Neural cell (in vitro differentiated cells): ENCODE measurements around the gene LAG3.
"Not testable (repeated sequence)": the region's sequence is repeated elsewhere in the genome, so short reads cannot be mapped to it uniquely, and the experiment has no call there.

ENCODE experiments used
- EP300 ChIP-seq: fragments of 450-650 bp; conservative IDR thresholded peaks from 2 replicates; pipeline ENCODE4 v1.6.1; 2014; ENCODE audit warnings: antibody characterized with exemption, mild to moderate bottlenecking, moderate library complexity; ENCODE audit not compliant: poor library complexity, severe bottlenecking
- EZH2 ChIP-seq: fragments of 200-600, 300-800 bp; shearing (Covaris generic), sonication (generic); IDR thresholded peaks from 2 replicates; pipeline ENCODE4 v1.6.1; 2014; ENCODE audit warnings: antibody characterized with exemption, low read length, borderline replicate concordance, mild to moderate bottlenecking; ENCODE audit not compliant: insufficient read depth, poor library complexity, severe bottlenecking
- MXI1 ChIP-seq: fragments of 450-650 bp; conservative IDR thresholded peaks from 2 replicates; pipeline ENCODE4 v1.6.1; 2014; ENCODE audit warnings: antibody characterized with exemption, mild to moderate bottlenecking; ENCODE audit not compliant: poor library complexity, severe bottlenecking
- POLR2AphosphoS5 ChIP-seq: IDR thresholded peaks from 2 replicates; pipeline ENCODE4 v1.6.1; 2012
- RAD21 ChIP-seq: fragments of 450-650 bp; conservative IDR thresholded peaks from 2 replicates; pipeline ENCODE4 v1.6.1; 2014; ENCODE audit warnings: antibody characterized with exemption, mild to moderate bottlenecking, moderate library complexity
- REST ChIP-seq: IDR thresholded peaks from 2 replicates; pipeline ENCODE4 v1.6.1; 2012; ENCODE audit warnings: borderline replicate concordance
- SMC3 ChIP-seq: fragments of 450-650 bp; conservative IDR thresholded peaks from 2 replicates; pipeline ENCODE4 v1.6.1; 2014; ENCODE audit warnings: antibody characterized with exemption, mild to moderate bottlenecking, moderate library complexity; ENCODE audit not compliant: poor library complexity
- TAF1 ChIP-seq: IDR thresholded peaks from 2 replicates; pipeline ENCODE4 v1.6.1; 2012; ENCODE audit warnings: low read depth
- TF ChIP-seq, protein P1 (sequence below): fragments of 450-650 bp; IDR thresholded peaks from 2 replicates; pipeline ENCODE4 v1.5.1; 2014; ENCODE audit warnings: antibody characterized with exemption, mild to moderate bottlenecking, moderate library complexity; ENCODE audit not compliant: poor library complexity, severe bottlenecking

GRCh38 chr12:6742080-6742479, 30.2 kb upstream of the LAG3 start:
- TF ChIP-seq, protein P1, sequence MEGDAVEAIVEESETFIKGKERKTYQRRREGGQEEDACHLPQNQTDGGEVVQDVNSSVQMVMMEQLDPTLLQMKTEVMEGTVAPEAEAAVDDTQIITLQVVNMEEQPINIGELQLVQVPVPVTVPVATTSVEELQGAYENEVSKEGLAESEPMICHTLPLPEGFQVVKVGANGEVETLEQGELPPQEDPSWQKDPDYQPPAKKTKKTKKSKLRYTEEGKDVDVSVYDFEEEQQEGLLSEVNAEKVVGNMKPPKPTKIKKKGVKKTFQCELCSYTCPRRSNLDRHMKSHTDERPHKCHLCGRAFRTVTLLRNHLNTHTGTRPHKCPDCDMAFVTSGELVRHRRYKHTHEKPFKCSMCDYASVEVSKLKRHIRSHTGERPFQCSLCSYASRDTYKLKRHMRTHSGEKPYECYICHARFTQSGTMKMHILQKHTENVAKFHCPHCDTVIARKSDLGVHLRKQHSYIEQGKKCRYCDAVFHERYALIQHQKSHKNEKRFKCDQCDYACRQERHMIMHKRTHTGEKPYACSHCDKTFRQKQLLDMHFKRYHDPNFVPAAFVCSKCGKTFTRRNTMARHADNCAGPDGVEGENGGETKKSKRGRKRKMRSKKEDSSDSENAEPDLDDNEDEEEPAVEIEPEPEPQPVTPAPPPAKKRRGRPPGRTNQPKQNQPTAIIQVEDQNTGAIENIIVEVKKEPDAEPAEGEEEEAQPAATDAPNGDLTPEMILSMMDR: not testable (repeated sequence)
- not testable (repeated sequence) for TF ChIP-seq RAD21, POLR2AphosphoS5, TAF1, REST, EZH2, EP300, MXI1, SMC3
